ENCODE results near the gene LRRC74B.
"Not testable (repeated sequence)": the region's sequence is repeated elsewhere in the genome, so short reads cannot be mapped to it uniquely, and the experiment has no call there.

Gene LRRC74B

DNA sequence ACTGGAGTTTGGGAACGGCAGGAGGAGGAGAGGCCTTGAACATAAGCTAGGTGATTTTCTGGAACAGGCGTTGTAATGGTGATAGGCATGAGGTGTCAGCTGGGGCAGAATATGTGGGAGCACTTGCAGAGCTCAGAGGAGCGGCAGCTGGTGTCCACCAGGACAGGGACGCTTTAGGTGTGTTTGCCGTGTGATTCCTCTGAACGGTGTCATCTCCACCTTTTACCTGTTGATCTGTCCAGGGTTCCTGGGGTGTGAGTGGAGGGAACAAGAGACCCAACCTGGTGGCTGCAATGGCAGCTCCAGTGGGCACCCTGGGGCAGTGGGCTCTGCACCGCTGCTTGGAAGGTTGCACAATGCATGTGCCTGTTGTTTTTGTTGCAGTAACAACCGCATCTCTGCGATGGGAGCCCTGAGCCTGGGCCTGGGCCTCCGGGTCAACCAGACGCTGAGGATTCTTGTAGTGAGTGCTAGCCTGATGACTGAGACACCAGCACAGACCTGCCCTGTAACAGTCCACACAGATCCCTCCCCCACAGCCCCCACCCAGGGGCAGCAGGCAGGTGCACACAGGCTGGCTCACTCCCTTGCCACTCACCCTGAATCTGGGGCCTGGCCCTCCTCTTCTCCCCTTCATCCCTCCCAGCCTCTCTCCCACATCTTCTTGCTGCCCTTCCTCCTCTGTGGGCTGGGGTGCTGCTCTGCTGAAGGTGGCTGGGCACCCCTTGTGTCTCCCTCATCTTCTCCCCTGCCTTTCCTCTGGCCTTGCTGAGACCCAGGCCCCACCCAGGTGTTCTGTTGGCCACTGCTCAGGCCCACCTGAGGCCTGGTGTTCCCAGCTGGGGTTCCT is 9.2 kb downstream of the LRRC74B start:
- DNase-seq (ENCODE audit: low spot score), result no peak

DNA sequence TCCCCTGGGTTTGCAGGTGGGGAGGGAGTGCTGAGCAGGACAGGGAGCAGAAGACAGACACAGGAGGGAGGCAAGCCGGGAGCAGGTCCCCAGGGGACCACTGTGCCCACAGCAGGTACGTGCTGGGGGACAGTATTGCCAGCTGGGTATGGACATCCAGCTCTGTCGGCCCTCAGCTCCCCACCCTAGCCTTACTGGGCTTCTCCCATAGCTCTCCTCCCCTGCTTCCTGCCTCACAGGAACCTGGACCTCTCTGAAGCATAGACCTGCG is 9.8 kb downstream of the LRRC74B start:
- DNase-seq (ENCODE audit: low spot score), result no peak

DNA sequence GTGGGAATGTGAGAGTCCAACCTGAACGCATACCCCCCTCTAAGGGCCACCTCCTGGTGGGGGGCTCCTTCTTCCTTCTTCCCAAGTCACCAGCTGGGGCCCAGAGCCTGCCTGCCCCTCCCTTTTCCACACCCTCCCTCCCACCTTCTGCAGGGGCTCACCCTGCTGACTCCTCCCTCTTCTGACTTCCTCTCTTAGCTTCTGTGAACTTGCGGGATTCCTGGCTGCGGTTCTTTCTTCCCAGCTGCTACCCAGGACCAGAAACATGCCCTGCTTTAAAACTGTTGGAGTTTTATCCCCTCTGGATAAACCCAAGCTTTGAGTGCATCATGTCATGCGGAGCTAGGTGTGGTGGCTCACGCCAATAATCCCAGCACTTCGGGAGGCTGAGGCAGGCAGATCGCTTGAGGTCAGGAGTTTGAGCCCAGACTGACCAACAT is 10.2 kb downstream of the LRRC74B start:
- no peak for DNase-seq (ENCODE audit: low spot score)

GRCh38 chr22:21060363-21060762 is 14.6 kb downstream of the LRRC74B start:
- not testable (repeated sequence) for DNase-seq (ENCODE audit: low spot score)

- not testable (repeated sequence) for DNase-seq (ENCODE audit: low spot score)
Observed at GRCh38 chr22:21061660-21062321, 16.0 kb downstream of the LRRC74B start.

- DNase-seq (ENCODE audit: low spot score), result not testable (repeated sequence)
Observed at GRCh38 chr22:21064425-21064824, 18.7 kb downstream of the LRRC74B start.

- DNase-seq (ENCODE audit: low spot score), result no peak
Observed at GRCh38 chr22:21064917-21065864, 19.4 kb downstream of the LRRC74B start.

GRCh38 chr22:21067075-21067900 is 21.5 kb downstream of the LRRC74B start:
- no peak for DNase-seq (ENCODE audit: low spot score)

- DNase-seq (ENCODE audit: low spot score), result no peak
Observed at GRCh38 chr22:21067901-21068680, 22.3 kb downstream of the LRRC74B start.

DNA sequence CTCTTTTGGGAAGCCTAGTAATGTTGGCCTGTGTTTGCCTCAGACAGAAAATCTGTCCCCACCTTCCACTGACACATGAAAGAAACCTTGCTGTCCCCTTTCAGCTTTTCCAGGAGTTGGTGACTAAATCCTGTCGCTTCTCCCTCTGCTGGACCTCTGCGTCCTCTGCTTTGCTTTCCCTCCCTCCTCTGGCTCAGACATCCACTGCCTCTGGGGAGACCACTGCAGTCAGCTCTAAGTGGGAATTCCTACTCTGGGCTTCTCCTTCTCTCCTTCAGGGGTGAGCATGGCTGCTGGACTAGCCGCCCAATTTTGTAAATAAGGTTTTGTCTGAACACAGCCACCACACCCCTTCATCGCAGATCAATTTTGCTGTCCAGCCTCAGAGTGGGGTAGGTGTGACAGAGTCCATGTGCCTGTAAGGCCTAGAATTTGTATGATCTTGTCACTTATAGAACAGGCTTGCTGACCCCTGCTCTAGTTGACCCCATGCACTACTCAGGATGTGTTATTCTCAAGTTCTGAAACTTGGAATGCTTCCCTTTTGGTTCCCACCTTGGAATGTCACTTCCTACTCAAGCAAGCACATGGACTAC is 23.0 kb downstream of the LRRC74B start:
- DNase-seq (ENCODE audit: low spot score), result no peak

DNA sequence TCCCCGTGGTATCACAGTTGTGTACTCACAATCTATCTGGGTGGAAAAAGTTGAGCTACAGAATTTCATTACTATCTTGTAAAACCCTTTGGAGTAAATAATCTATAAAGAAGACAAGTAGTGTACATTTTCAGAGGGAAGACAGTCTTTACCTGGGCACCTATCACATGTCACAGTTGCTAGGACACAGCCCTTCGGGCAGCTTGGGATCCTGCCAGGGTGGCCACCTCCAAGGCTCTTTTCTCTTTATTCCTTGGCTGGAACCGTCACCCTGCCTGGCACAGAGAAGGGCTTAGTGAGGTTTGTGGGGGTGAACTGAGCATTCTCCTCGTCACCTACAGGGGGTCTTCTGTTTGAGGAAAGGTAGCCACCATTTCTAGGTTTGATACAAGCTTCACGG is 23.6 kb downstream of the LRRC74B start:
- DNase-seq (ENCODE audit: low spot score), result no peak

GRCh38 chr22:21070690-21071615 is 25.2 kb downstream of the LRRC74B start:
- DNase-seq (ENCODE audit: low spot score), result no peak

- DNase-seq (ENCODE audit: low spot score), result not testable (repeated sequence)
Observed at GRCh38 chr22:21071796-21072195, 26.1 kb downstream of the LRRC74B start.

DNA sequence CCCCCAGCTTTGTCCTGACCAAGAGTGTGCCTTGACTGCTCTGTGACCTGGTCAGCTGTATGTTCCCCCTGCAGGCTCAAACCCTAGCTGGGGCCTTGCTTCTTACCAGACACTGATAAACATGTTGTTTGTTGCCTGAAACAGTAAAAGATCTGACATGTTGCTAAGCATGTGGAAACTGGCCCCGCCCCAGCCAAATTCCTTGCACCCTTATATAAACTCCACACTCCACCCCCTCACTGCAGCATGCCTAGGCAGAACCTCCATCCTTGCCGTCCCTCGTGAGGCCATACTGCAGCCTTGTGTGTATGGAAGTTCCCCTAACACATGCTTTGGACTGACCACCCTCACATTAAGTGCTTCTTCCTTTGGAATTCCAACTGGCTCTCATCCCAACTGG is 27.3 kb downstream of the LRRC74B start:
- no peak for DNase-seq (ENCODE audit: low spot score)

DNA sequence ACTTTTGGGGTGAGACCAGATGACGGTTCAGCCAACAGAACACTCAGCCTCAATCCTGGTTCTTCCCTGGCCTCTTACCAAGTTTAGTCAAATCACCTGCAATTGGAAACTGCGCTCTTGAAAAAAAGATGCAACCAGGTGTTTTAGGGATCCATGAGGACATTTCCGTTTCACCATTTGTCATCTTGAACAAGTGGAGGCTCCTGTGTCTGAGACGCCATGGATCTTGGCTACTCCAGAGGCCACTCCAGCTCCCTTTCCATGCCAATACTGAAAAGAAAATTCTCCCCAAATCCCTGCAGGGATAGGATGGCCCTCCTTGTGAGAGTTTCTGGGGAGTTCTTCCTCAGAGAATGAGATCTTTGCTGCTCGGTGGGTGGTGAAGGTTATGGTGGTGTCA is 27.7 kb downstream of the LRRC74B start:
- no peak for DNase-seq (ENCODE audit: low spot score)

DNA sequence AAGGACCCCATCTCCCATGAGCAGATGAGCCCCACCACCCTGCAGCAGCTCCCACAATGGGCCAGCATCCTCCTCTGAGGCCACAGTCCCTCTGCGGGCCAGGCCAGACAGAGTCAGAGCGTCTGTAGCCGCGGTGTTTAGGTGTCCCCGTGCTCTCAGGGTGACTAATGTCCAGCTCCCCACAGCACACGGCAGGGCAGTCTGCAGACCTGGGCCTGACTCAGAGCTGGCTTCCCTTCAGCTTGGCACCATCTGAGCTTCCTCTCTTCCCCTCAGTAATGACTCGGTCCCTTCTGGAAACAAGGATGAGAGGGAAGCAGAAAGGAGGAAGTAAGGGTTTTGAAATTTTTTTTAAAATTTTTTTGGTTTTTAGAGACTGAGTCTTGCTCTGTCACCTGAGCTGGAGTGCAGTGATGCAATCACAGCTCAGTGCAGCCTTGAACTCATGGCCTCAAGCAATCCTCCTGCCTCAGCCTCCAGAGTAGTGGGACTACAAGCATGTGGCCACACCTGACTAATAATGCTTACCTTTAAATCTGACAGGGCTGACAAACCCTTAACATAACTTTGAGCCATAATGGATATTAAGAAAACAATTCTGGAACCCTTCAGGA is 28.5 kb downstream of the LRRC74B start:
- DNase-seq (ENCODE audit: low spot score), result no peak

DNA sequence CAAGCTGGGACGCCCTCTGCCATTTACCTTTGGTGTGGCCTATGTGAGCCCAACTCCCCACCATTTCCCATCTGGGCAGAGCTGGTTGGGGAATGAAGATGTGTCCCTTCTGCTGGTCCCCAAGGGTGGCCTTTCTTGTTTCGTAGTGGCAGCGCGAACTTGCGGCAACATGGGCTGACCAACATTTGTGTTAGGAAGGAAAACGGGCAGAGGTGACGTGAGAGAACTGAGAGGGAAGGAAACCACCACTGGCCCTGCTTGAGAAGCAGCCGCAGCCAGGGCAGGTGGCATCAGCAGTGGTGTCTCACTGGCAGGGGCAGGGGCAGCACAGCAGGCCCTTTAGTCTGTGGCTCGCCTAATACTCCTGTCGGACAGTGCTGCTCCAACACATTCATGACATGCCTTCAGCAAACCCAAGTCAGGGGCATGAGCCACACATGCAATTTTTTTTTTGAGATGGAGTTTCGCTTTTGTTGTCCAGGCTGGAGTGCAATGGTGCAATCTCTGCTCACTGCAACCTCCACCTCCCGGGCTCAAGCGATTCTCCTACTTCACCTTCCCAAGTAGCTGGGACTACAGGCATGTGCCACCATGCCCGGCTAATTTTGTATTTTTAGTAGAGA is 29.9 kb downstream of the LRRC74B start:
- DNase-seq (ENCODE audit: low spot score), result no peak

- no peak for DNase-seq (ENCODE audit: low spot score)
Observed at GRCh38 chr22:21076912-21077625, 31.3 kb downstream of the LRRC74B start.
